SK-N-SH (cell line): ENCODE measurements around the gene USF3. TPM values are rescaled to one million over a fixed set of nuclear protein-coding genes. Genes with fewer than 3 reads are reported as not detected.

Experiments used
- CTCF ChIA-PET: fragments of 300-600, 350-600 bp; formaldehyde crosslinking; extraction: SDS; loops from one replicate; lab custom pipeline; 2021; lab: Yijun Ruan, JAX
- POLR2A ChIA-PET: fragments of 350-600 bp; sonication (Branson Sonifier 250); formaldehyde crosslinking; extraction: SDS; loops from one replicate; lab custom pipeline; 2020; ENCODE audit warnings: antibody characterized with exemption, inconsistent platforms; lab: Yijun Ruan, JAX
- DNase-seq: peaks from one replicate; pipeline ENCODE4 v3.0.0; 2012
- H2AFZ ChIP-seq: fragments of 200-600 bp; sonication (generic); 2 replicates; pipeline ENCODE4 v1.8.1; 2016; ENCODE audit warnings: antibody characterized with exemption, mild to moderate bottlenecking, low read depth
- H3F3A ChIP-seq: fragments of 200-600 bp; sonication (generic); replicated peaks from 2 replicates; pipeline ENCODE3; 2016; ENCODE audit warnings: antibody characterized with exemption, mild to moderate bottlenecking; ENCODE audit not compliant: insufficient read depth
- H3K27ac ChIP-seq, 2 experiments: fragments of 200-500 bp in 1 of 2; fragments of 200-600 bp in 1 of 2; sonication (Bioruptor generic) in 1 of 2; sonication (generic), shearing (Covaris generic) in 1 of 2; 2 replicates each; pipeline versions ENCODE4 v1.5.1 to v1.6.1; 2014 to 2016; ENCODE audit warnings: low read depth in 2 of 2, inconsistent platforms in 1 of 2, low read length in 1 of 2, mild to moderate bottlenecking in 1 of 2, mixed read lengths in 1 of 2
- H3K27me3 ChIP-seq: fragments of 200-600 bp; sonication (generic), shearing (Covaris generic); 2 replicates; pipeline ENCODE4 v1.6.1; 2016; ENCODE audit warnings: mixed run types; ENCODE audit not compliant: insufficient read depth
- H3K36me3 ChIP-seq, 2 experiments: fragments of 200-500 bp in 1 of 2; fragments of 200-600 bp in 1 of 2; sonication (Bioruptor generic) in 1 of 2; sonication (generic) in 1 of 2; replicated peaks in 1 of 2; 2 replicates each; pipeline versions ENCODE3 to v1.5.1; 2014 to 2016; ENCODE audit warnings: low read length in 1 of 2, mild to moderate bottlenecking in 1 of 2; ENCODE audit not compliant: insufficient read depth in 2 of 2, control insufficient read depth in 1 of 2
- H3K4me1 ChIP-seq, 2 experiments: fragments of 200-500 bp in 1 of 2; fragments of 200-600 bp in 1 of 2; sonication (Bioruptor generic) in 1 of 2; sonication (generic), shearing (Covaris generic) in 1 of 2; 2 replicates each; pipeline versions ENCODE4 v1.5.1 to v1.6.1; 2014 to 2016; ENCODE audit warnings: low read depth in 1 of 2, low read length in 1 of 2, mixed run types in 1 of 2; ENCODE audit not compliant: insufficient read depth in 2 of 2, control insufficient read depth in 1 of 2
- H3K4me2 ChIP-seq: fragments of 200-600 bp; sonication (generic), shearing (Covaris generic); 2 replicates; pipeline ENCODE4 v1.6.1; 2017; ENCODE audit warnings: mixed run types
- H3K4me3 ChIP-seq, 2 experiments: fragments of 200-500 bp in 1 of 2; fragments of 200-600 bp in 1 of 2; sonication (Bioruptor generic) in 1 of 2; sonication (generic), shearing (Covaris generic) in 1 of 2; 2 replicates each; pipeline versions ENCODE4 v1.5.1 to v1.8.1; 2014 to 2016; ENCODE audit warnings: low read depth in 2 of 2, inconsistent platforms in 1 of 2, low read length in 1 of 2, mild to moderate bottlenecking in 1 of 2, mixed read lengths in 1 of 2, moderate library complexity in 1 of 2
- H3K79me2 ChIP-seq: fragments of 200-600 bp; sonication (generic); 2 replicates; pipeline ENCODE4 v1.8.1; 2017; ENCODE audit warnings: mild to moderate bottlenecking; ENCODE audit not compliant: insufficient read depth
- H3K9ac ChIP-seq: fragments of 200-600 bp; sonication (generic); 2 replicates; pipeline ENCODE4 v1.6.1; 2017; ENCODE audit warnings: mixed run types
- H3K9me2 ChIP-seq: fragments of 200-600 bp; sonication (generic); 2 replicates; pipeline ENCODE4 v1.6.1; 2017; ENCODE audit warnings: mixed run types
- H3K9me3 ChIP-seq: fragments of 200-600 bp; sonication (generic); 2 replicates; pipeline ENCODE4 v1.6.1; 2017; ENCODE audit warnings: mixed run types, mild to moderate bottlenecking, moderate library complexity
- H4K20me1 ChIP-seq: fragments of 200-600 bp; sonication (generic); 2 replicates; pipeline ENCODE4 v1.6.1; 2017; ENCODE audit warnings: mild to moderate bottlenecking, mixed run types; ENCODE audit not compliant: insufficient read depth
- ELF1 ChIP-seq: IDR thresholded peaks from 2 replicates; pipeline ENCODE4 v1.4.0; 2012
- FOXM1 ChIP-seq: IDR thresholded peaks from 2 replicates; pipeline ENCODE4 v1.4.0; 2012; ENCODE audit warnings: low read depth, mild to moderate bottlenecking
- GATA2 ChIP-seq: sonication (generic); formaldehyde crosslinking; IDR thresholded peaks from 2 replicates; pipeline ENCODE4 v1.5.0; 2020; ENCODE audit warnings: mild to moderate bottlenecking, missing genetic modification reagents
- MXI1 ChIP-seq: IDR thresholded peaks from 2 replicates; pipeline ENCODE4 v1.6.1; 2012; ENCODE audit warnings: mild to moderate bottlenecking, low read depth, low read length, improper control_type of control experiment
- NFIC ChIP-seq: IDR thresholded peaks from 2 replicates; pipeline ENCODE4 v1.4.0; 2012; ENCODE audit warnings: borderline replicate concordance
- RCOR1 ChIP-seq: fragments of 150-350 bp; IDR thresholded peaks from 2 replicates; pipeline ENCODE4 v1.6.1; 2017; ENCODE audit warnings: antibody characterized with exemption, low read length
- SMC3 ChIP-seq: IDR thresholded peaks from 2 replicates; pipeline ENCODE4 v1.6.1; 2012; ENCODE audit warnings: low read depth, low read length, improper control_type of control experiment
- YY1 ChIP-seq: IDR thresholded peaks from 2 replicates; pipeline ENCODE4 v1.4.0; 2012; ENCODE audit warnings: low read depth, mild to moderate bottlenecking
- WGBS: methylation state at CpG from one replicate; pipeline ENCODE4 v1.1.6; 2017; ENCODE audit warnings: low lambda C conversion rate; 5-methylcytosine and 5-hydroxymethylcytosine counted together
- polyA plus RNA-seq, 3 experiments: library from polyadenylated mRNA; depleted of rRNA; stranded (reverse); fragments of >200 nt; gene quantifications; 2 replicates each; pipeline ENCODE4 v1.2.3, GENCODE V29; 2012
- TF ChIP-seq, protein P1 (sequence below): IDR thresholded peaks from 2 replicates; pipeline ENCODE4 v1.4.0; 2012; ENCODE audit warnings: low read depth, borderline replicate concordance
- TF ChIP-seq, protein P2 (sequence below): IDR thresholded peaks from 2 replicates; pipeline ENCODE4; 2012
- TF ChIP-seq, protein P3 (sequence below): IDR thresholded peaks from 2 replicates; pipeline ENCODE4 v1.4.0; 2012; ENCODE audit warnings: low read depth

USF3 gene
- polyA plus RNA-seq, 1 of the 3 experiments (the other 2 are of a cell fraction): 3.1 TPM

- TF ChIP-seq, protein P1, sequence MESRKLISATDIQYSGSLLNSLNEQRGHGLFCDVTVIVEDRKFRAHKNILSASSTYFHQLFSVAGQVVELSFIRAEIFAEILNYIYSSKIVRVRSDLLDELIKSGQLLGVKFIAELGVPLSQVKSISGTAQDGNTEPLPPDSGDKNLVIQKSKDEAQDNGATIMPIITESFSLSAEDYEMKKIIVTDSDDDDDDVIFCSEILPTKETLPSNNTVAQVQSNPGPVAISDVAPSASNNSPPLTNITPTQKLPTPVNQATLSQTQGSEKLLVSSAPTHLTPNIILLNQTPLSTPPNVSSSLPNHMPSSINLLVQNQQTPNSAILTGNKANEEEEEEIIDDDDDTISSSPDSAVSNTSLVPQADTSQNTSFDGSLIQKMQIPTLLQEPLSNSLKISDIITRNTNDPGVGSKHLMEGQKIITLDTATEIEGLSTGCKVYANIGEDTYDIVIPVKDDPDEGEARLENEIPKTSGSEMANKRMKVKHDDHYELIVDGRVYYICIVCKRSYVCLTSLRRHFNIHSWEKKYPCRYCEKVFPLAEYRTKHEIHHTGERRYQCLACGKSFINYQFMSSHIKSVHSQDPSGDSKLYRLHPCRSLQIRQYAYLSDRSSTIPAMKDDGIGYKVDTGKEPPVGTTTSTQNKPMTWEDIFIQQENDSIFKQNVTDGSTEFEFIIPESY: no peak
- TF ChIP-seq FOXM1 (no peak), SMC3 (no peak), NFIC (no peak), MXI1 (no peak)
- TF ChIP-seq, protein P2, sequence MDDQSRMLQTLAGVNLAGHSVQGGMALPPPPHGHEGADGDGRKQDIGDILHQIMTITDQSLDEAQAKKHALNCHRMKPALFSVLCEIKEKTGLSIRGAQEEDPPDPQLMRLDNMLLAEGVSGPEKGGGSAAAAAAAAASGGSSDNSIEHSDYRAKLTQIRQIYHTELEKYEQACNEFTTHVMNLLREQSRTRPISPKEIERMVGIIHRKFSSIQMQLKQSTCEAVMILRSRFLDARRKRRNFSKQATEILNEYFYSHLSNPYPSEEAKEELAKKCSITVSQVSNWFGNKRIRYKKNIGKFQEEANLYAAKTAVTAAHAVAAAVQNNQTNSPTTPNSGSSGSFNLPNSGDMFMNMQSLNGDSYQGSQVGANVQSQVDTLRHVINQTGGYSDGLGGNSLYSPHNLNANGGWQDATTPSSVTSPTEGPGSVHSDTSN: no peak
These were observed 25.2 kb upstream of the USF3 start (continued) for GRCh38 chr3:113721636-113722035.

DNA sequence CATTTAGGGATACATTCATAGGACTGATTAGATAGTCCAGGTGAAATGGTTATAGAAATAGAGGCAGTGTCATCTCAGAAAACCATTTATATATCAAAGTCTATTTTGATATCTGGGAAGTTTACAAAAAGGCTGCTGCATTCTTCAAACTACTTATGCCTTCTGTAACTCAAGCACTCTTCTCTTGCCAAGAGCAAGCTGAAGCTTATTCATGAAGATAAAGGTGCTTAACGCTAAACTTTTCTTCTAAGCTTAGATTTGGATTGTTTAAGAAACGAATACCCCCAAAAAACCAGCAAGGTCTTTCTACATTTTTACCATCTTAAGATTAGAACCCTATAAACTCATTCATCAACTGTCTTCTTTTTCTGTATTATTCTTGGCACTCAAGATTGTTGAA, 23.3 kb upstream of the USF3 start:
- Histone ChIP-seq H3K4me2 (no peak overlapping the region), H3K27ac (no peak overlapping the region), H3K9ac (no peak overlapping the region), H3K79me2 (peaks cover 20% of the 10 kb centered on the region), H2AFZ (no peak overlapping the region), H3F3A (peaks cover 14% of the 10 kb centered on the region), H4K20me1 (no peaks in the 10 kb centered on the region), H3K27me3 (no peaks in the 10 kb centered on the region), H3K36me3 (peaks cover 65 to 70% of the 10 kb centered on the region in 2 experiments), H3K4me3 (no peak overlapping the region), H3K4me1 (peaks cover 0 to 5% of the 10 kb centered on the region in 2 experiments; a peak in 1 of 4 replicates), H3K9me2 (no peaks in the 10 kb centered on the region), H3K9me3 (no peaks in the 10 kb centered on the region)
- WGBS: 96% methylated on average over 2 of the region's 2 CpGs
- ChIA-PET POLR2A (no interaction called here), CTCF (interaction anchor here (1.0 to 3.8 kb wide), 3 partner anchors 12 to 26 kb away, joined by 3 to 16 read pairs (median 10); partner anchors contain the start of gene NAA50)
- DNase-seq: no peak
- TF ChIP-seq ELF1: no peak

GRCh38 chr3:113719294-113719693, 22.9 kb upstream of the USF3 start:
- H3K36me3 ChIP-seq: peaks cover 65 to 70% of the 10 kb centered on the region in 2 experiments
- peaks cover 15% of the 10 kb centered on the region for H3K79me2 ChIP-seq
- WGBS: 94% methylated on average over 1 of the region's 1 CpG
- no peak overlapping the region for H3K27ac ChIP-seq
- H3K4me1 ChIP-seq: peaks cover 0 to 5% of the 10 kb centered on the region in 2 experiments; a peak in 1 of 4 replicates
- H3K9ac ChIP-seq: no peak overlapping the region
- no peaks in the 10 kb centered on the region for H3K27me3 ChIP-seq
- TF ChIP-seq YY1 (no peak), MXI1 (no peak), GATA2 (CRISPR knock-in tag) (no peak), SMC3 (no peak), RCOR1 (no peak), ELF1 (no peak)
- TF ChIP-seq, protein P3, sequence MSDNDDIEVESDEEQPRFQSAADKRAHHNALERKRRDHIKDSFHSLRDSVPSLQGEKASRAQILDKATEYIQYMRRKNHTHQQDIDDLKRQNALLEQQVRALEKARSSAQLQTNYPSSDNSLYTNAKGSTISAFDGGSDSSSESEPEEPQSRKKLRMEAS: no peak
- no peaks in the 10 kb centered on the region for H3K9me3 ChIP-seq
- no peak overlapping the region for H2AFZ ChIP-seq
- POLR2A ChIA-PET: no interaction called here
- CTCF ChIA-PET: interaction anchor here (1.2 to 3.8 kb wide), 2 partner anchors 17 to 125 kb away, joined by 3 to 16 read pairs; no protein-coding TSS in a partner anchor
- DNase-seq: no peak
- no peak overlapping the region for H3K4me3 ChIP-seq
- H3K4me2 ChIP-seq: no peak overlapping the region
- H3K9me2 ChIP-seq: no peaks in the 10 kb centered on the region
- peaks cover 14% of the 10 kb centered on the region for H3F3A ChIP-seq
- H4K20me1 ChIP-seq: no peaks in the 10 kb centered on the region
